ENCODE data around the gene CAPZB.
A peak's percentile ranks its signal among the peaks of the same experiment; 100 is the strongest.

Gene CAPZB

DNA sequence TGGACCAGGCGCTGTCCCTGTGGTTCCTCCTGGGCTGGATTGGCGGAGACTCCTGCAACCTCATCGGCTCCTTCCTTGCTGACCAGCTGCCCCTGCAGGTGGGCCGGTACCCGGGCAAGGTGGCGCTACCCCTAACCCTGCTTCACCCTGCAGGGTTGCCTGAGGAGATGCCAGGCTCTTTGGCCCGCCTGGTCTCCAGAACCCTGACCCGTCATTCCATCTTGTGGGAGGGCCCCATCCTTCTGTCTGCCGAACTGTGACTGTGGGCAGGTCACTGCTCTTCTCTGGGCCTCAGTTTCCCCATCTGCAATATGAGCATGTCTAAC, 160.7 kb downstream of the CAPZB start:
- no peak for DNase-seq

DNA sequence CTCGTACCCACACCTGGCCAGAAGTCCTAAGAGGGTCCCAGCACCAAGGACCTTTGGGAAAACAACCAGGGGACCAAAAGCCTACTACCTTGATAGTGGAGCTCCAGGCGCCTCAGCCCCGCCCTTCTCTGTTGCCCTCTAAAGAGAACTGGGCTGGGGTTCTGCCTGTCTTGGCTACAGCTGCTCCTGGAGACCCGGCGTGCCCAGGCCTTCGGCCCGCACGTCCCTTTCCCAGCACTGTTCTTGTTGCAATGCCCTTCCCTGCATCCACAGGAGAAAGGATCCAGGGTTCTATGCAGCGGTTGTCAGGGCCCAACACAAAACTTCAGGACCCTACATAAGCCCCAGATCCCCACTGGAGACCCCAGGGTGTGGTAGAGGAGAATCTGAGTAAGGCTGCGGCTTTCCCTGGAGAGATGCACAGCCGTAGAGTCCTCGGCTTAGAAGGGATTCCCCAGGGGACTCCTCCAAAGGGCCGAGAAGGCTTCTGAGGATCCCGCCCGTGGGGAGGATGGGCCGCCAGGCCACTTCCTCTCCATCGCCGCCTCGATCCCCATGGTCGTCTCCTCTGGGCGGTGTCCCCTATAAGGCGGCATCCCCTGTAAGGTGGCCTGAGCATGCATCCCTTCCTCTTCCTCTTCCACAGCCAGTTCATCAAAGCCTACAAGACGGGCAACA, 161.2 kb downstream of the CAPZB start:
- DNase-seq: no peak

DNA sequence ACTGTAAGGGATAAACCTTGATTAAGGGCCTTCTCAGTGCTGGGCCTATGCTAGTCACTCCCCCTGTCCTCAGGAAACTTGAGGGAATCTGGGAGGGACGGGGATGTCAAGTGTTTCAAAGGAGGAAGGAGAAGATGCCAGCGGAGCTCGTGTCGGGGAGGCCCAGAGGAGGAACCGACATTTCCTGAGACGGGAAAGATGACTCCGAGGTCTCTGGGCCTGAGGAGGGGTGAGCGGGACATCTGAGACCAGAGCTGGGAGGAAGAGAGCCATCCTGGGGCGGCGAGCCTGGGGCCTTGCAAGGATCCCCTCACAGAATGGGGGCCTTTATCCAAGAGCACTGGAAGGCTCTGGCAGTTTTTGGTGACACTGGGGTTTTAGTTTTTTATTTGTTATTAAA, 162.9 kb downstream of the CAPZB start:
- DNase-seq: no peak

DNA sequence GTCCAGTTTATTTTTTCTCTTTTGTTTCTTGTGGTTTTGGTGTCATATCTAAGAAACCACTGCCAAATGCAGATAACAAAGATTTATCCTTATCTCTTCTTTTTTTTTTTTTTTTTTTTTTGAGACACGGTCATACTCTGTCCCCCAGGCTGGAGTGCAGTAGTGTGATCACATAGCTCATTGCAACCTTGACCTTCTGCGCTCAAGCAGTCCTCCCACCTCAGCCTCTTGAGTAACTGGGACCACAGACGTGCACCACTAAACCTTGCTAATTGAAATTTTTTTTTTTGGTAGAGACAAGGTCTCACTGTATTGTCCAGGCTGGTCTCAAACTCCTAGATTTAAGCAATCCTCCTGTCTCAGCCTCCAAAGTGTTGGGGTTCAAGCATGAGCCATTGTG, 164.3 kb downstream of the CAPZB start:
- DNase-seq: no peak

DNA sequence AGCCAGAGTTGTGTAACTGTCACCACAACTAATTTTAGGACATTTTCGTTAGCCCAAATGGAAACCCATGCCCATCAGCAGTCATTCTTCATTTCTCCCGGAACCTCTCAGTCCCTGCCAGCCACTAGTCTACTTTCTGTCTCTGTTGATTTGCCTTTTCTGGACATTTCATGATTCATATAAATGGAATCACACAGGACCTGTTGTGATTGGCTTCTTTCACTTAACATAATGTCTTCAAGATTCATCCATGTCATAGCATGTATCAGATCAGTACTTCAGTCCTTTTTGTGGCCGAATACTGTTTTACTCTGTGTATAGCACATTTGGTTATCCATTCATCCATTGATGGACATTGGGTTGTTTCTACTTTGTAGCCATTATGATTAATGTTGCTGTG, 166.1 kb downstream of the CAPZB start:
- no peak for DNase-seq

DNA sequence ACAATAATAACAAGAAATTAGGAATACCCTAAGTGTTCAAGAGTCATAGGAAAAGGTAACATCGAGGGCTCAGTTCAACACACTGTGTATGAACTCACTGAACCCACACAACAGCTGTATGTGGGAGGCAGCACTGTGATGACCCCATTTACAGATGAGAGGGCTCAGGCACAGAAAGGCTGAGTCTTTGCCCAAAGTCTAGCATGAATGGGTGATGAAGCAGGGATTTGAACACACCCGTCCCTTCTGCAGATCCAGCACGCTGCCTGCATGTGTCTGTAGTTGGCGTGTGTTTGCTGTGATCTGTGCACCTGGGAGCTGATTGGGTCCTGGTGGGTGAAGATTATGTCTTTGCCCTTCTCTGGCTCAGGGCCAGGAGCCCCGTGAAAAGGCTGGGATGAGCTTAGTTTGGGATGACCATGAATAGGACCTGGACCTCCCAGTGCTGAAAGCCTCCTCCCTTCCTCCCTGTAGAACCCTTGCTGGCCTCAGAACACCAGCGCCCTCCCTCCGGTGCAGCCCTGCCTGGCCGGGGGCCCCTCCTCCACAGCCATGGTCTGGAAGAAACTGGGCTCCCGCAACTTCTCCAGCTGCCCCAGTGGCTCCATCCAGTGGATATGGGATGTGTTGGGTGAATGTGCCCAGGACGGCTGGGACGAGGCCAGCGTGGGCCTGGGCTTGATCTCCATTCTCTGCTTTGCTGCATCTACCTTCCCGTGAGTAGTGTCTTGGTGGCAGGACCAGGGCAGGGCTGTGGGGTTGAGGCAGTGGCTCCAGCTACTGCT, 168.0 kb downstream of the CAPZB start:
- DNase-seq: peak; percentile 38

DNA sequence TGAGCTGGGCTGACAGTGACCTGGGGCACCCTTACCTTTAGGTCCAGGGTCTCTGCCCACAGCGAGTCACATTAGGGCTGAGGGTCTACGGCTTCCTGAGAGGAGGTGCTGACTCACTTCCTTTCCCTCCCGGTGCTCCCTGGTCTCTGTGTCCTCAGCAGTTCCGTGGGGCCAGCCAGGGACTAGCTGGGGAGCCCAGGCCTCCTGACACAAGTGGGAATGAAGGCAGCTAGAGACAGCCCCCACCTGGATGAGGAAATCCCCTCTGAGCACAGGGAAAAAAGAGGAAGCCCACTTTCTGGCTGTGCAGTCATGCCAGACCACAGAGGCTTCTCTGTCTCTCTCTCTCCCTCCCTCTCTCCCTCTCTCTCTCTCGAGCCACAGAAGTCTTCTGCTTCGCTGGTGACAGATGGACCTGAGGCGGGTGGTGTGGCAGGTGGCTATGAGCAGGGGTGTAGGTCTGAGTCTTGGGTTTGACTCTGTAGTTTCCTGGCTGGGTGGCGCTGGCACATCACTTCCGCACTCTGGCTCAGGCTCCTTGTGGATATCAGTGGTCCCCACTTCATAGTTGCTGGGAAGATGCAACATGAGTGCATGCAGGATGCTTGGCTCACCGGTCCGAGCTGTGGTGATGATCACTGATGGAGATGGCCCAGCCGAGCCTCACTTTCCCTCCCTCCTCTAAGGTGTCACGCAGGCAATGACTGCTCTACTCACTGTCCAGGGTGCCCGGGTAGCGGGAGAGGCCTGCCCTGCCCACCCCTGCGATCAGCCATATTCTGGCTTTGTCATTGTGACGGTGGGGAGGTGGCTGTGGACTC, 169.8 kb downstream of the CAPZB start:
- no peak for DNase-seq

DNA sequence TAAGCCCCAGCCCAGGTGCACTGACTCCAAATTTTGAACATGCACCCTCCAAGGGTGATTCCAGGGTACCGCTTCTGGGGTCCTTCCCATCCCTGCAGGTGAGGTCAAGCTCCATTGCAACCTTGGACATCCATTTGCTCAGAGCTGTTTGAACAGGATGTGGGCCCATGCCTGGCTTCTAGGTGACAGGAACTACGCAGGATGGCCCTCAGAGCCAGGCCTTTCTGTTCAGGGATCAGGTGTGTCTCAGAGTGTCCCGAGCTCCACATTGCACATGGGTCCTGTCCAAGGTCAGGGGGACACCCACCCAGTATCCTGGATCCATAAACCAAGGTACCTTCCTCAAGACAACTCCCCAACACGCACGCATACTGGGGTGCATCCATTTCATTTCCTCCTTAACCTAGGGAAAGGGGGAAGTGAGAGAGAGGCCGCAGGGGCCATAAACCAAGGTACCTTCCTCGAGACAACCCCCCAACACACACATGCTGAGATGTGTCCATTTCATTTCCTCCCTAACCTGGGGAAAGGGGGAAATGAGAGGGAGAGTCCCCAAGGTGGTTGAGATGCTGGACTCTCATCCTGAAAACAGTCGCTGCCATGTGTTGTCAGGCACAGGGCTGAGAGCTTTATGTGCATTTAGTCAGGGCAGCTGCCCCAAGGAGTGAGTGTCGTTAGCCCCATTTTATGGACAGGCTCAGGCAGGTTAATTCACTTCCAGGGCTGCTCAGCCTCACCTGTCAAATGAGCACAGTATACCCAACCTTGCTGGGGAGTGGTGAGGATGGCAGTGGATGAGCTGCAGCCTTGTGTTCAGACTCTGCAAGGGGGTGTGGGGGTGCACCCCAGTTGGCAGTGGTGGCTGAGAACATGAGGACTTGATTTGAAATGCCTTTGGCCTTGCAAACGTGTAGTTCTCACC, 171.1 kb downstream of the CAPZB start:
- DNase-seq: no peak

DNA sequence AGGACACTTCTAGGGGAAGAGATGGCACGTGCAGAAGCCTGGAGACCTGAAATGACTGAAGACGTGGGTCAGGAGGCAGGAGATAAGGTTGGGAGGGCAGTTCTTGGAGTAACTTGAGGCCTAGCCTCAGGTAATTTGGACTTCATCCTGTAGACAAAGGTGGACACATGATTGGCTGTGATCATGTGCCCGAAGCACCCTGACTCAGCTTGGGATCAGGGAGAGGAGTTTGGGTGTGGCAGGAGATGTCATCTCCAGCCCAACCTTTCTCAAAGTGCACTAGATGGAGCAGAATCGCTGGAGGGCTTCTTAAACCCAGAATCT, 171.7 kb downstream of the CAPZB start:
- peak; percentile 38 for DNase-seq

DNA sequence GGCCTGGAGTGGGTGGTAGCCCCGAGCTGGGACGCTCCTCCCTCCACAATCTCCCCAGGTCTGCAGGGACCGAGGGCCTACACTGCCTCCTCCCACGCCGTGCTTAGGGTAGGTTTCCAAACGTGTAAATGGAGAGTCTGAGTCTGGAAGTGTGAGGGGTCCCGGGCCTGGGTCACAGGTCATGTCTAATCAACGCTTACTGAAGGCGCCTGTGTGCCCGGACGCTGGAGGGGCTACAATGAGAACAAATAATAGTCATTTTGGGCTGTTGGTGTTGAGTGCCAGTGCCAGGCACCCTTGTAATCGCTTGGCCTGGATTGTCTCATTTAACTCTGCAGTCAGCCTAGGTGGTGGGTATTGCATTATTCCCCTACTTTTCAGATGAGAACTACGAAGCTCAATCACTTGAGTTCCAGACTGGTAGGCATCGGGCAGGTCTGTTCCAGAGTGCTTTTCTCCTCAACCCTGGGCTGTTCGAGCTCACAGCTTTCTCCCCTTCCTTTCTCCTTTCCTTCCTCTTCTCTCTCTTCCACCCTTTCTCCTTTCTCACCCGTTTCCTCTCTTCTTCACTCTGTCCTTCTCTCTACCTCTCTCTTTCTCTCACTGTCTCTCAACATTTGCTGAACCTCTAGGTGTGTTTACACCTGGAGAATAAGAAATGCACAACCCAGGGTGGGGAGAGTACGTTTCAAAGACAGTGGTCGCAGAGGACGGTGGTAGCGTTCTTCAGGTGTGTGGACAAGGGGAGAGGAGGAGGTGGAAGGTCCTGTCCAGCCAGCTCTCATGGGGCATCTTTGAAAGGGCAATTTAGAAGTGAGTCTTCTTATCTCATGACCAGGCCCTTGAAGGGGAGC, 172.3 kb downstream of the CAPZB start:
- no peak for DNase-seq

DNA sequence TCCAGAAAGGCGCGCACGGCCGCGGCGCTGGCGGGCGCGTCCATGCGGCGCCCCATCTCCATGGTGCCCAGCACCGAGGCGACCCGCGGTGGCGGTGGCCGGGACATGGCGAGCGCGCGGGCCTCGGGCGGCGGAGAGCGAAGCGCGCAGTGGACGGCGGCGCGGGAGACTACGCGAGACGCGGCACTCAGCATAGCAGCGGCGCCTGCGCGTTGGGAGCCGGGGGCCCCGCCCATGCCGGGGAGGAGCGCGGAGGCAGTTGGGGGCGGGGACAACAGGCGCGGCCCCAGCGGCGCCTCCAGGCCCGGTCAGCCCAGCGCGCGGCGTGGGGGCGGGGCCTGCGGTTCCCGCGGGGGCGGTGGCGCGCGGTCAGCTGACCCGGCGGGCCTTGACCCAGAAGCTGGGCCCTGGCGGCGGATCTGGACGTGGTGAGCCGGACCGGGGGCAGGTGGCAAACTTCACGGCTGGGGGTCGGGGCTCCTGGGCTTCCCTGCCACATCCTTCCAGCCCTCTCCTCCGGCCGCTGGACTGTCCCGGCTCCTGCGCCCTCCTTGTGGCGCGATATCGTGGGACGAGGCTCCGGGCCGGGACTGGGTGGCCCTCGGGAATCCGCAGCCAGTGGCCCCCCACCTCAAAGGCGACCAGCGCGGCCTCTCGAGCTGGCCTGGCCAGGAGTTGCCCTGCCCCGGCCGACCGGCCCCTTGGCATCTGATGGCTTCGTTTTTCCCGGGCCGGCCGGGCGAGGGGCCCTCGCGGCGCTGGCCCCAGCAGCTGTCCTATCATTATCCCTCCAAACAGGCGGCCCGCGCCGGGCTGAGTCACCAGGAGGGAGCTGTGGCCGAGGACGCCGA, 173.2 kb downstream of the CAPZB start, which contains the start of the genes AKR7A2 and SLC66A1:
TSS of gene AKR7A2 (minus strand) at position 214 of the 851 bp plus-strand sequence. CDS start at position 194, 20 bp downstream.
TSS of gene SLC66A1 (plus strand) at position 396 of the 851 bp plus-strand sequence. CDS start 5,352 bp downstream, outside the sequence.
- DNase-seq: peak; percentile 97

DNA sequence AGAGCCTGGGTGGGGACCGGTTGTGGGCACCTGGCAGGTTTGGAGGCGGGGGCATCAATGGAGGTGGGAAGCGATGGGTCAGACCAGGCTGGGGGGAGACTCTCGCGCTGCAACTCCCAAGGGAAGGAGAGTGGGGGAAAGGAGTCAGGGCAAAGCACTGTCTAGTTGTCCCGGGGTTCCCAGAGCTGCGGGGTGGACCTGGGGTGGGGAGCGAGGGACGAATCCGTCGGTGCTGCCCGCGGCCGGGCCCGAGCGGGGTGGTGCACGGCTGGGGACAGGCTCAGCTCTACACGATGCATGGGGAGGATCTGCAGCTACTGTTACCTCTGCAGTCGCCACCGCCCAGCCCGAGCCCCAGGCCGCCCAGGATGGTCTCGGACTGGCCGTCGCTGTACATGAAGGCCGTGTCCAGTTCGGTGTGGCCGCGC, 173.8 kb downstream of the CAPZB start:
- no peak for DNase-seq

DNA sequence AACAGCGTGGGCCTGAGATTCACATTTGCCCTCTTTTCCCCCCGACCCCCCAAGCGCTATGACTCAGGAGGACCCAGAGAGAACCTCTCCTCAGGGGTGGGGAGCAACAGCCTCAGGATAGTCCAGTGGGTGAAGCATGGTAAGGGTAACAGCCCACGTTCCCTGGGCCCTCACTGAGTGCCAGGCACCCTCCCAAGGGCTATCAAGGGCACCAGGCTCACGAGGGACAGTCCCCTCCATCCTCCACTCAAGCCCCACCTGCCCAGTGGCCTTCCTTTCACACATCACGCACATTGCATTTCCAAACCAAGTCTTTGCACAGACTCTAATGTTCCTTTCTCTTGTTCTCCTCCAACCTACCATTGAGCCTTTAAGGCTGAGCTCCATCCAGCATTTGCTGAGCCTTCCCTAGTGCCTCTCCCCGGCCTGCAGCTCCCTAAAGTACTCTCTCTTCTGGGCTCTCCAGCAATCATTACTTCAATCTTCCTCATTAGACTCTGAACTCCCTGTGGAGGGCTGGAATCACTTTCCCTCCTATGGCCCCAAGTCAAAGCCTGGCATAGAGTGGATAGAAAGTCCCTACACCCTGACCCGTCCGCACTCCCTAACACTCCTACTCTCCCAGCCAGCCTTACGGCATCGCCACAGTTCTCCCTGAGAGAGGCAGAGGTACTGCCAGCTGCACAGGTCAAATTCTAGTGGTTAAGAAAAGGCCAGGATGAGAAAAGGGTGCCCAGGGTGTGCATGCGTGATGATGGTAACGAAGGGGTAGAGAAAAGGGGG, 174.4 kb downstream of the CAPZB start:
- DNase-seq: peak; percentile 36

DNA sequence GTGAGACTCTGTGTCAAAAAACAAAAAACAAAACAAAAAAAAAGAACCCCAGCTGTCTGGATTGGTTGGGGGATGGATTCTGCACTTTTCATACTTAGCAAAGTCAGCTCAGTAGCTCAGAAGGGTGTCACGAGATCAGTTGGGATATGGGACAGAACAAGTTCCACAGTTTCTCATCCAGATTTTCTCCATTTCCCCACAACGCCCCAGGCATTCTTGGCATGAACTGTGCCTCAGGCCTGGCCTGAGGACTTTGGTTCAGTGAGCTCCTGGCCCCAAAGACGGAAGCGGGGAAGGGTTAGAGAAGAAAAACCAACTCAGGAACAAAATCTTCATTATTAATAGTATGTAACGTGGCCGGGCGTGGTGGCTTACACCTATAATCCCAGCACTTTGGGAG, 175.3 kb downstream of the CAPZB start:
- peak; percentile 21 for DNase-seq

DNA sequence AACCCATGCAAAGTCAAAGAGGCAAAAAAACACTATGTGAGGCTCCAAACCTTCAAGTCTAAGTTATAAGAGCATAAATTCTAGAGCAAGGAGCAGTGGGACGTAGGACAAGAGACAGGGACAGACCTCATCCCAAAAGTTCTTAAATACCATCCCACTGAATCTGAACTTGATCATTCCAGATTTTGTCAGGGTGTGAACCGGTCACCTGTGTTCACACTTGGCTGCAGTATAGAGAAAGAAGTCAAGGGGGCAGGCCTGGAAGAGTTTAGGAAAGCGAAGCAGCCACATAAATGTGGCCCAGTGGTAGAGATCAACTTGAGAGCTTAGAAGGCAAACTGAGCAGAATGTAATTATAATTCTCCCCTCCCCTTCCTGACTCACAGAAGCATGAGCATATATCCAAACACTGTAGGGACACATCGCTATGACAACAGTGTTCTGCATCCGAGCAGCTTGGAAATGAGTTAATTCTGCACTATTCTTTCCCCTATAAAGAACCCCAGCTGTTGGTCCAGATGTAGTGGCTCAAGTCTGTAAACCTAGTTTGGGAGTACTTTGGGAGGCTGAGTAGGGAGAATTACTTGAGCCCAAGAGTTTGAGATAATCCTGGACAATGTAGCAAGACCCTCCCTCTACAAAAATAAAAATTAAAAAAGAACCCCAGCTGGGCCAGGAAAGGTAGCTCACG, 176.1 kb downstream of the CAPZB start:
- DNase-seq: peak; percentile 2

DNA sequence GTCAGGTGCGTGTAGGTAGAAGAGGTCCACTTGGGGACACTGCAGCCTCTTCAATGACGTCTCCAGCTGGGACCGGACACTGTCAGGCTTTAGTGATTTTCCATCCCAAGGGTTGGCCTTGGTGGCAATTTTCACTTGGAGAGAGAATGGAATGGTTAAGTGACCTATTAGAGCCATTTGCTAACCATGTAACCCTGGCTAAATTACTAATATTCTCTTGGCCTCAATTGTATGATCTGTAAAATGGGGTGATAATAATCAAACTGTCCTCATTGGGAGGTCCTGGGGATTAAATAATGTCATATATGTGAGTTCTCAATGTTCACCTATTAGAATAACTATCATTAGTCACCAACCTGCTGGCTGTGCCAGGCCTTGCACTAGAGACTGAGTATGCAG, 176.8 kb downstream of the CAPZB start:
- peak; percentile 3 for DNase-seq

DNA sequence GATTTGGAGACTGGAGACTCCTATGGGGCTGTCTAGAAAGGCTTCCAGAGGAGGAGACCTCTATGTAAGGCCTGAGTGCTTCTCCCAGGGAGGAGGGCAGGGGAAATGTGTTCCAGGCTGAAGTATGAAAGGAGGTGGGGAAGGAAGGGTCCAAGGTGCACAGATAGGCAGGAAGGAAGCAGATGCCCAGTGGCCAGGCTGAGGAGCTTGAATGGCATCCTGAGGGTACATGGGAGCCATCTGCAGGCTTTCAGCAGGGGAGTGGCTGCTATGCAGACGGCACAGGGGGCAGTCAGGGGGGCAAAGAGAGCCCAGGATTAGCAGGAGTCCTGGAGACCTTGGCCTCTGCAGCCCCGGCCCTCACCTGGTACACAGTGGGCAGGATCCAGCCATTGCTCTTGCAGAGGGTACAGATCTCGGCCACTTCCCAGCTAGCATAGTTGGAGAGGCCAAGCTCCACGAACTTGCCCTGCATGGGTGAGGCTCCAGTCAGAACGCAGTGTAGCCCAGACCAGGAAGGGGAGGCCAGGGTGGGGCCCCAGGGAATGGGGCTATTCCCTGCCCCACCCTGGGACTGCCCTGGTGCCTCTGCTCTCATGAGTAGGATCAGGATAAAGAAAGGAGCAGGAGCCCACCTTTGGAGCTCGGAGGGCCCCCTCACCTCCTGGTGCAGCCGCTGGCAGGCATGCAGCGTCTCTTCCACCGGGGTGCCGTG, 177.4 kb downstream of the CAPZB start:
- peak; percentile 48 for DNase-seq

DNA sequence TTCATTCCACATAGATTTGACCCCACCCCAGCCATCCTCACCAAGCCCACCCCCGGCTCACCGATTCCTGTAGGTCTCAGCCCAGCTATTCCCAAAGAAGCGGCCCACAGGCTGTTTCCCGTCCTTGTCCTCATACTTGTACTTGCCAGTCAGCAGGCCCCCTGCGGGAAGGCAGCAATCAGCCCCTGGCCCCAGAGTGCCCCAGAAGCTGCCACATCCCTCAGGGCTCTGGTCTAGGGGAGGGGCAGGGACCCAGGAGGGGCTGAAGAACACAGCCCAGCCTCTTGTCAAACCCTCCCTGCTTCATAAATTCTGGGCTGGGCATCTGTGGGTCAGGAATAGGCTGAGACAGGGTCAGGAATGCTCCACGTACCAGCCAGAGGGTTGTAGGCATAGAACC, 178.4 kb downstream of the CAPZB start:
- DNase-seq: peak; percentile 50

Data from activated effector memory CD4-positive, alpha-beta T cell treated with anti-CD3 and anti-CD28 coated beads, Interleukin-2, amount 50 U/mL, for 16 hours (primary cell).